MM.1S (cell line): ENCODE data around the gene TRABD2B.

Experiments used
- DNase-seq: peaks from one replicate; pipeline ENCODE4 v3.0.0-alpha.2; 2015
- H2AFZ ChIP-seq: fragments of 300-600 bp; sonication (generic); 2 replicates; pipeline ENCODE4 v1.6.0; 2016; ENCODE audit warnings: antibody characterized with exemption, low read length
- H3F3A ChIP-seq: fragments of 300-600 bp; sonication (generic); 2 replicates; pipeline ENCODE4 v1.6.1; 2016; ENCODE audit warnings: mild to moderate bottlenecking, antibody characterized with exemption, low read length, moderate library complexity, mixed read lengths; ENCODE audit not compliant: insufficient read depth
- H3K27ac ChIP-seq: fragments of 300-600 bp; sonication (generic); 2 replicates; pipeline ENCODE4 v1.5.1; 2016; ENCODE audit warnings: mild to moderate bottlenecking, low read length
- H3K27me3 ChIP-seq: fragments of 300-600 bp; sonication (generic); replicated peaks from 2 replicates; pipeline ENCODE4 v1.6.0; 2016; ENCODE audit warnings: low read length; ENCODE audit not compliant: insufficient read depth
- H3K36me3 ChIP-seq: fragments of 300-600 bp; sonication (generic); replicated peaks from 2 replicates; pipeline ENCODE4 v1.6.1; 2016; ENCODE audit warnings: mild to moderate bottlenecking, low read length, mixed read lengths; ENCODE audit not compliant: insufficient read depth
- H3K4me1 ChIP-seq: fragments of 300-600 bp; sonication (generic); 2 replicates; pipeline ENCODE4 v1.6.1; 2016; ENCODE audit warnings: low read length, mixed read lengths
- H3K4me2 ChIP-seq: fragments of 300-600 bp; sonication (generic); 2 replicates; pipeline ENCODE4 v1.6.0; 2016; ENCODE audit warnings: low read depth, low read length
- H3K4me3 ChIP-seq: fragments of 300-600 bp; sonication (generic); 2 replicates; pipeline ENCODE4 v1.5.1; 2016; ENCODE audit warnings: low read length, mixed read lengths
- H3K79me2 ChIP-seq: fragments of 300-600 bp; sonication (generic); 2 replicates; pipeline ENCODE4 v1.6.1; 2016; ENCODE audit warnings: mixed run types, low read length, mixed read lengths
- H3K9ac ChIP-seq: fragments of 300-600 bp; sonication (generic); 2 replicates; pipeline ENCODE4 v1.6.1; 2016; ENCODE audit warnings: low read length, mixed read lengths
- H3K9me2 ChIP-seq: fragments of 300-600 bp; sonication (generic); replicated peaks from 2 replicates; pipeline ENCODE4 v1.6.1; 2016; ENCODE audit warnings: mild to moderate bottlenecking, low read length, mixed read lengths; ENCODE audit not compliant: insufficient read depth
- H3K9me3 ChIP-seq: fragments of 300-600 bp; sonication (generic); replicated peaks from 2 replicates; pipeline ENCODE4 v1.6.1; 2016; ENCODE audit warnings: mild to moderate bottlenecking, low read length, mixed read lengths; ENCODE audit not compliant: insufficient read depth
- H4K20me1 ChIP-seq: fragments of 300-600 bp; sonication (generic); 2 replicates; pipeline ENCODE4 v1.6.1; 2016; ENCODE audit warnings: mild to moderate bottlenecking, low read length, moderate library complexity, mixed read lengths; ENCODE audit not compliant: insufficient read depth
- EZH2 ChIP-seq: fragments of 300-600 bp; sonication (generic); optimal IDR thresholded peaks from 2 replicates; pipeline ENCODE3; 2017; ENCODE audit warnings: low read depth, mild to moderate bottlenecking, antibody characterized with exemption, low read length, mixed read lengths
- EZH2phosphoT487 ChIP-seq: fragments of 300-600 bp; sonication (generic); IDR thresholded peaks from 2 replicates; pipeline ENCODE4 v1.6.1; 2018; ENCODE audit warnings: antibody characterized with exemption, low read length
- TF ChIP-seq, protein P1 (sequence below): fragments of 300-600 bp; sonication (generic); IDR thresholded peaks from 2 replicates; pipeline ENCODE4 v1.5.1; 2016; ENCODE audit warnings: antibody characterized with exemption, low read length, mixed read lengths

The TRABD2B gene

DNA sequence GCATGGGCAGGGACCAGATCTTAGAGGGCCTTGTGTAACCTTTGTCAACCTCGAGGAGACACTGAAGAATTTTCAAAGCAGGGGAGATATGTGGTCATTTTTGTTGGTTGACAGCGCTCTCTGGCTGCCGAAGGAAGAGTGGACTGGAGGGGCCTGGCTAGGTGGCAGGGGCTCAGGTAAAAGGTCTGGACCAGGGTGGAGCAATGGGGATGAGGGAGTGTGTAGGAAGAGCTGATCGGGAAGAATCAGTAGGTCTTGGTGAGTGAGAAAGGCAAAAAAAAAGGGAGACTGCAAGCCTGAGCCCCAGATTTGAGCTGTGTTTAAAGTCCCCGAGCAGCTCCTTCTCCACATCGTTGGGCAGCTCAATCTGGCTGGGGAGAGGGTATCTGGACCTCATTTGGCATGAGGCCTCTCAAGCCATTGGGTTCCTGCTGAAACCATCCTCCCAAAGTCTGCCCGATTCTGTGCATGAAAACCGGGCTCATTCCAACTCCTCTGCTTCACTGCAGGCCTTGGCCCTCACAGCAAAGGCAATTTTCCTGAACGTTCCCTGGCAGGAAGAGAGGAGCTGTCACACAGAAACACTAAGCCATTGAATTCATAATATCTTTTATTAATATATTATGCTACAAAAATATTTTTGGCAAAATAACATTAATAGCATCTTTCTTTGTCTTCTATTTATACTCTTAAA is 237.1 kb downstream of the TRABD2B start:
- Histone ChIP-seq H3K9ac (no peak overlapping the region), H3K4me1 (no peaks in the 10 kb centered on the region), H3K36me3 (no peaks in the 10 kb centered on the region), H3K79me2 (no peaks in the 10 kb centered on the region), H3K9me3 (no peaks in the 10 kb centered on the region), H3K27me3 (no peaks in the 10 kb centered on the region), H3K27ac (no peak overlapping the region), H3K4me2 (no peak overlapping the region), H2AFZ (no peak overlapping the region), H3K9me2 (no peaks in the 10 kb centered on the region), H3K4me3 (no peak overlapping the region), H4K20me1 (no peaks in the 10 kb centered on the region), H3F3A (no peaks in the 10 kb centered on the region)
- no peak for DNase-seq
- TF ChIP-seq EZH2 (no peak), EZH2phosphoT487 (no peak)
- TF ChIP-seq, protein P1, sequence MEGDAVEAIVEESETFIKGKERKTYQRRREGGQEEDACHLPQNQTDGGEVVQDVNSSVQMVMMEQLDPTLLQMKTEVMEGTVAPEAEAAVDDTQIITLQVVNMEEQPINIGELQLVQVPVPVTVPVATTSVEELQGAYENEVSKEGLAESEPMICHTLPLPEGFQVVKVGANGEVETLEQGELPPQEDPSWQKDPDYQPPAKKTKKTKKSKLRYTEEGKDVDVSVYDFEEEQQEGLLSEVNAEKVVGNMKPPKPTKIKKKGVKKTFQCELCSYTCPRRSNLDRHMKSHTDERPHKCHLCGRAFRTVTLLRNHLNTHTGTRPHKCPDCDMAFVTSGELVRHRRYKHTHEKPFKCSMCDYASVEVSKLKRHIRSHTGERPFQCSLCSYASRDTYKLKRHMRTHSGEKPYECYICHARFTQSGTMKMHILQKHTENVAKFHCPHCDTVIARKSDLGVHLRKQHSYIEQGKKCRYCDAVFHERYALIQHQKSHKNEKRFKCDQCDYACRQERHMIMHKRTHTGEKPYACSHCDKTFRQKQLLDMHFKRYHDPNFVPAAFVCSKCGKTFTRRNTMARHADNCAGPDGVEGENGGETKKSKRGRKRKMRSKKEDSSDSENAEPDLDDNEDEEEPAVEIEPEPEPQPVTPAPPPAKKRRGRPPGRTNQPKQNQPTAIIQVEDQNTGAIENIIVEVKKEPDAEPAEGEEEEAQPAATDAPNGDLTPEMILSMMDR: no peak

DNA sequence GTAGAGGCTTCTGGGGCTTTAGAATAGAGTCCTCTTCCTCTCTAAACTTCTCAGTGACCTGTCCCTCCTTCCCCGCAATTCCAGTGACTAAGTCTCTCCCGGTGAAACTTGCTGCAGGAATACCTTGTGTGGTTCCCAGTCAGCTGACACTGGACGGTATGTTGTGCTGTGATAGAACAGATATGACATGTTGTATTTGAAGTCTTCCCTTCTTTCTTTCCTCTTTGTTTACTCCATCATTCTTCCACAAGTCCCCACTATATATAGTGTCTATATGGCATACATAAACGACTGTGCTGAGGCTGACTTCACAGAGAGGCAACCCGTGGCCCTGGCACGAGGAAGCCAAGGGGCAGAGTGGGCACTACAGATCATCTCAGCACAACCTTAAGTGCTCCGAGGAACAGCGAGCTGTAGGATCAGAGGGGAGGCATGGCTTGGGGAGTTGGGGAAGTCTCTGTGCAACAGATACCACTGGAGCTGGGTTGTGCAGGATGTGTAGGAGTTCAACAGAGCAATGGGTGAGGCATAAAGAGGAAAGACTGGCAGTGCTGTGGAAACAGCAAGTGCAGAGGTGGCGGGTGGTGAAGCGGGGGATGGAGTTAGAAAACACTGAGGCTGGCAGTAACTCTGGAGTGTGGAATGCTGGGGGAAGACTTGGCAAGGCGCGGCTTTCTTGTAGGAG is 237.8 kb downstream of the TRABD2B start:
- H3F3A ChIP-seq: no peaks in the 10 kb centered on the region
- no peak for DNase-seq
- TF ChIP-seq EZH2phosphoT487: no peak
- TF ChIP-seq, protein P1: no peak

DNA sequence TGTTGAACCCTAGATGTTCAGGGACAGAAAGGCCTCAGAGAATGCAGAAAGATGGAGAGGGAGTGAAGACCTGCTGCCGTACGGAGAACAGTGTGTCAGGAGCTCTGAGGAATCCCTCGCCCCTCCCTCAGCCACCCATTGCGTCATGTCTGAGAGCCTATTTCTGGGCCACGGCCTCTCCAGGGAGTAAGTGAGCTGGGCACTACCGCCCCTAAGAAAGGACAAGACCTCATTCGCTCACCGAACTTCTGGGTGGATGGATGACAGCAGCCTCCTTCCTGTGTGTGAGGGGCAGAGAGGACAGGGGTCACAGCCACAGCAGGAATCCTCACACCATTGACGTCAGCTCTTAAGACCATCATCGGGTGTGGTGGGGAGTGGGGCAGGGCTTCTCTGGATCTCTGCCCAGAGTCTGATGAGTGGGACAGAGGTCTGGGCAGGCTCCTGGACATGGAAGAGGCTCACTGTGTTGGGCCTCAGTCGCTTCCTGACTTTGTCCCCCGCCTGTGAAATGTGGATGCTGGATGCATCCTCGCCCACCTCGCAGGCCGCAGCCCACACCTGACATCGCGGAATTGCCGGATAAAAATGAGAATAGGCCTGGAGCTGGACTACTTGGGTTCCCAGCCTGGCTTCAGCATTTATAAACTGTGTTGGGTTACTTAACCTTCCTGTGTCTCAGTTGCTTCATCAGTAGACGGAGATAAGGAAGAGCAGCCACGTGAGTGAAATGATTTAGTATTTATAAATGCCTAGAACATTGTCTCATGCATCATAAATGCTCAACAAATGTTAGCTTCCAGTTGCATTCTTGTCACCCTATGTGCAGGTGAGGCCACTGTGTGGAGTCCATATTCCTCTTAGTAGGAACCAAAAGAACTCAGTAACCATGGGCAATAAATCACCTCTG is 238.6 kb downstream of the TRABD2B start:
- Histone ChIP-seq H3K4me1 (no peaks in the 10 kb centered on the region), H3K9me2 (no peaks in the 10 kb centered on the region), H3F3A (no peaks in the 10 kb centered on the region), H3K27ac (no peak overlapping the region), H3K9ac (no peak overlapping the region), H3K4me3 (no peak overlapping the region), H3K36me3 (no peaks in the 10 kb centered on the region), H3K27me3 (no peaks in the 10 kb centered on the region), H3K9me3 (no peaks in the 10 kb centered on the region), H2AFZ (no peak overlapping the region), H3K79me2 (no peaks in the 10 kb centered on the region), H4K20me1 (no peaks in the 10 kb centered on the region), H3K4me2 (no peak overlapping the region)
- DNase-seq: no peak
- TF ChIP-seq EZH2: no peak
- TF ChIP-seq EZH2phosphoT487: no peak
- TF ChIP-seq, protein P1: no peak

More for the DNA sequence above, 237.8 kb downstream of the TRABD2B start:
- Histone ChIP-seq H3K4me2 (no peak overlapping the region), H3K4me1 (no peaks in the 10 kb centered on the region), H3K9me2 (no peaks in the 10 kb centered on the region), H3K79me2 (no peaks in the 10 kb centered on the region), H3K36me3 (no peaks in the 10 kb centered on the region), H3K9me3 (no peaks in the 10 kb centered on the region), H3K4me3 (no peak overlapping the region), H3K27ac (no peak overlapping the region), H3K9ac (no peak overlapping the region), H3K27me3 (no peaks in the 10 kb centered on the region), H2AFZ (no peak overlapping the region), H4K20me1 (no peaks in the 10 kb centered on the region)
